Activated CD4-positive, alpha-beta T cell treated with anti-CD3 and anti-CD28 coated beads for 36 hours (primary cell): ENCODE results near the gene PIGR. TPM values are rescaled to one million over a fixed set of nuclear protein-coding genes. Genes with fewer than 3 reads are reported as not detected.
A peak's percentile ranks its signal among the peaks of the same experiment; 100 is the strongest.

Source experiments
- ATAC-seq: fragments of 200-7000 bp; cut with Tn5 transposase; one replicate; pipeline ENCODE4 v1.10.0; 2021; ENCODE audit warnings: mild to moderate bottlenecking, moderate library complexity
- CTCF ChIA-PET: fragments of 350-600 bp; sonication (Branson Sonifier 250); formaldehyde crosslinking; loops from one replicate; lab custom pipeline; 2021; ENCODE audit warnings: antibody characterized with exemption; lab: Charles Lee
- POLR2A ChIA-PET: fragments of 350-600 bp; sonication (Branson Sonifier 250); formaldehyde crosslinking; loops from one replicate; lab custom pipeline; 2021; ENCODE audit warnings: antibody characterized with exemption, inconsistent platforms; lab: Charles Lee
- DNase-seq: peaks from one replicate; pipeline ENCODE4 v3.0.0-alpha.2; 2020
- H3K27ac Mint-ChIP-seq: one replicate; pipeline ENCODE4 v1.8.0; 2021; ENCODE audit warnings: mixed read lengths
- H3K27me3 Mint-ChIP-seq: one replicate; pipeline ENCODE4 v1.8.0; 2021; ENCODE audit warnings: mixed read lengths
- H3K36me3 Mint-ChIP-seq: one replicate; pipeline ENCODE4 v1.8.0; 2021; ENCODE audit warnings: low read depth, mixed read lengths
- H3K4me1 Mint-ChIP-seq: one replicate; pipeline ENCODE4 v1.8.0; 2021; ENCODE audit warnings: mixed read lengths
- H3K4me3 Mint-ChIP-seq: one replicate; pipeline ENCODE4 v1.8.0; 2021; ENCODE audit warnings: mild to moderate bottlenecking, moderate library complexity, mixed read lengths
- H3K9me3 Mint-ChIP-seq: one replicate; pipeline ENCODE4 v1.8.0; 2021; ENCODE audit warnings: low read depth, mixed read lengths
- intact Hi-C, 2 experiments: fragments of 100-400 bp; cut with DNase I in 1 of 2; cut with micrococcal nuclease in 1 of 2; formaldehyde crosslinking; loops; one replicate each; pipeline versions ENCODE4 v1.14.2 to v1.15.1; 2022 to 2024; cut with DNase I, micrococcal nuclease
- total RNA-seq, 2 experiments: library from RNA; stranded (reverse); gene quantifications; one replicate each; pipeline ENCODE4 v1.2.3, GENCODE V29; 2021

The PIGR gene
- total RNA-seq, 2 experiments from 2014 or later = 0.07 to 0.54 TPM

GRCh38 chr1:206972728-206973127, 26.5 kb upstream of the PIGR start:
- no peaks in the 10 kb centered on the region for H3K9me3 Mint-ChIP-seq
- ATAC-seq (no peak), DNase-seq (no peak)
- intact Hi-C loops = no loop called here
- H3K4me1 Mint-ChIP-seq = peaks cover 8% of the 10 kb centered on the region
- H3K27me3 Mint-ChIP-seq = no peaks in the 10 kb centered on the region
- no peak overlapping the region for H3K4me3 Mint-ChIP-seq
- no peak overlapping the region for H3K27ac Mint-ChIP-seq
- ChIA-PET CTCF (interaction anchor here (0.7 to 8.0 kb wide), 14 partner anchors 9 to 314 kb away, joined by 3 to 64 read pairs (median 4); no protein-coding TSS in a partner anchor), POLR2A (no interaction called here)
- no peaks in the 10 kb centered on the region for H3K36me3 Mint-ChIP-seq

GRCh38 chr1:206971029-206971655, 24.9 kb upstream of the PIGR start:
- ChIA-PET CTCF (interaction anchor here (0.8 to 8.0 kb wide), 3 partner anchors 11 to 35 kb away, joined by 3 to 64 read pairs (median 17); no protein-coding TSS in a partner anchor), POLR2A (no interaction called here)
- H3K9me3 Mint-ChIP-seq = no peaks in the 10 kb centered on the region
- no peaks in the 10 kb centered on the region for H3K36me3 Mint-ChIP-seq
- no peak overlapping the region for H3K27ac Mint-ChIP-seq
- intact Hi-C loops = no loop called here
- DNase-seq (no peak), ATAC-seq (no peak)
- H3K4me3 Mint-ChIP-seq = no peak overlapping the region
- no peaks in the 10 kb centered on the region for H3K27me3 Mint-ChIP-seq
- H3K4me1 Mint-ChIP-seq = peaks cover 21% of the 10 kb centered on the region

GRCh38 chr1:206970446-206970845, 24.2 kb upstream of the PIGR start, which contains the start of gene FCAMR:
FCAMR (minus strand) TSS chr1:206970460; CDS start chr1:206970125, 335 bp downstream.
- Mint-ChIP-seq H3K27me3 (no peaks in the 10 kb centered on the region), H3K9me3 (no peaks in the 10 kb centered on the region), H3K4me3 (no peak within 1 kb of the TSS), H3K27ac (no peak within 1 kb of the TSS), H3K4me1 (peaks cover 21% of the 10 kb centered on the region), H3K36me3 (no peaks in the 10 kb centered on the region)
- ChIA-PET POLR2A (no interaction called here), CTCF (interaction anchor here (0.7 to 8.0 kb wide), 4 partner anchors 11 to 342 kb away, joined by 3 to 64 read pairs (median 10); no protein-coding TSS in a partner anchor)
- DNase-seq (no peak), ATAC-seq (no peak)
- intact Hi-C loops = no loop called here

- ATAC-seq (no peak), DNase-seq (no peak)
- CTCF ChIA-PET = interaction anchor here (0.6 to 8.0 kb wide), 4 partner anchors 13 to 310 kb away, joined by 3 to 64 read pairs (median 11); no protein-coding TSS in a partner anchor
- Mint-ChIP-seq H3K4me1 (peaks cover 21% of the 10 kb centered on the region), H3K27ac (no peak overlapping the region), H3K27me3 (no peaks in the 10 kb centered on the region), H3K4me3 (no peak overlapping the region), H3K9me3 (no peaks in the 10 kb centered on the region), H3K36me3 (no peaks in the 10 kb centered on the region)
- POLR2A ChIA-PET = no interaction called here
- intact Hi-C loops = no loop called here
Measured at GRCh38 chr1:206969090-206969489, 22.8 kb upstream of the PIGR start.

GRCh38 chr1:206967096-206967849, 21.0 kb upstream of the PIGR start:
- ChIA-PET POLR2A (no interaction called here), CTCF (interaction anchor here (0.6 to 8.0 kb wide), 2 partner anchors 14 to 335 kb away, joined by 4 to 64 read pairs; no protein-coding TSS in a partner anchor)
- peak overlapping the region; percentile 40 for H3K27ac Mint-ChIP-seq
- no peaks in the 10 kb centered on the region for H3K36me3 Mint-ChIP-seq
- H3K4me3 Mint-ChIP-seq = no peak overlapping the region
- intact Hi-C loops = no loop called here
- H3K4me1 Mint-ChIP-seq = peaks cover 32% of the 10 kb centered on the region
- peak; percentile 64 for ATAC-seq
- no peak for DNase-seq
- no peaks in the 10 kb centered on the region for H3K9me3 Mint-ChIP-seq
- no peaks in the 10 kb centered on the region for H3K27me3 Mint-ChIP-seq

- POLR2A ChIA-PET = no interaction called here
Measured at GRCh38 chr1:206965781-206966180, 19.5 kb upstream of the PIGR start.

GRCh38 chr1:206963740-206964139, 17.5 kb upstream of the PIGR start:
- intact Hi-C loops = loop anchor here in 1 of 2 experiments (2.0 kb wide), 1 partner anchor 13 kb away; no protein-coding TSS in a partner anchor
- Mint-ChIP-seq H3K9me3 (no peaks in the 10 kb centered on the region), H3K27ac (no peak overlapping the region), H3K36me3 (no peaks in the 10 kb centered on the region), H3K4me3 (no peak overlapping the region), H3K27me3 (no peaks in the 10 kb centered on the region), H3K4me1 (peaks cover 36% of the 10 kb centered on the region)
- ChIA-PET CTCF (interaction anchor here (1.2 kb wide), 1 partner anchor 9 kb away, joined by 4 read pairs; no protein-coding TSS in a partner anchor), POLR2A (no interaction called here)
- DNase-seq = no peak
- no peak for ATAC-seq

More at GRCh38 chr1:206965781-206966180, 19.5 kb upstream of the PIGR start:
- Mint-ChIP-seq H3K27ac (no peak overlapping the region), H3K27me3 (no peaks in the 10 kb centered on the region), H3K9me3 (no peaks in the 10 kb centered on the region), H3K4me3 (no peak overlapping the region), H3K4me1 (peaks cover 36% of the 10 kb centered on the region), H3K36me3 (no peaks in the 10 kb centered on the region)
- DNase-seq (no peak), ATAC-seq (no peak)
- intact Hi-C loops = no loop called here
- CTCF ChIA-PET = interaction anchor here (0.6 to 1.3 kb wide), 6 partner anchors 16 to 101 kb away, joined by 3 to 6 read pairs (median 4); partner anchors contain the start of gene IL20

- ChIA-PET CTCF (interaction anchor here (0.6 to 2.1 kb wide), 6 partner anchors 9 to 986 kb away, joined by 3 to 8 read pairs (median 4); partner anchors contain the start of gene FCMR), POLR2A (no interaction called here)
- H3K27me3 Mint-ChIP-seq = no peaks in the 10 kb centered on the region
- H3K9me3 Mint-ChIP-seq = no peaks in the 10 kb centered on the region
- H3K27ac Mint-ChIP-seq = no peak overlapping the region
- no peak for ATAC-seq
- intact Hi-C loops = loop anchor here in 1 of 2 experiments (2.0 kb wide), 1 partner anchor 14 kb away; no protein-coding TSS in a partner anchor
- no peak overlapping the region for H3K4me3 Mint-ChIP-seq
- H3K4me1 Mint-ChIP-seq = peaks cover 32% of the 10 kb centered on the region
- no peak for DNase-seq
- H3K36me3 Mint-ChIP-seq = no peaks in the 10 kb centered on the region
Measured at GRCh38 chr1:206963119-206963712, 16.9 kb upstream of the PIGR start.

GRCh38 chr1:206962272-206962671, 16.0 kb upstream of the PIGR start:
- no peak for DNase-seq
- intact Hi-C loops = loop anchor here in 1 of 2 experiments (2.0 kb wide), 1 partner anchor 15 kb away; no protein-coding TSS in a partner anchor
- ChIA-PET POLR2A (no interaction called here), CTCF (interaction anchor here (0.7 to 2.1 kb wide), 5 partner anchors 20 to 469 kb away, joined by 3 to 8 read pairs (median 3); partner anchors contain the start of gene FCMR)
- peak; percentile 63 for ATAC-seq
- Mint-ChIP-seq H3K9me3 (no peaks in the 10 kb centered on the region), H3K4me3 (no peak overlapping the region), H3K36me3 (no peaks in the 10 kb centered on the region), H3K27me3 (no peaks in the 10 kb centered on the region), H3K4me1 (peaks cover 23% of the 10 kb centered on the region), H3K27ac (no peak overlapping the region)

GRCh38 chr1:206961668-206962067, 15.4 kb upstream of the PIGR start:
- Mint-ChIP-seq H3K9me3 (no peaks in the 10 kb centered on the region), H3K4me1 (peaks cover 17% of the 10 kb centered on the region), H3K36me3 (no peaks in the 10 kb centered on the region), H3K27me3 (no peaks in the 10 kb centered on the region), H3K4me3 (no peak overlapping the region), H3K27ac (no peak overlapping the region)
- CTCF ChIA-PET = interaction anchor here (0.7 to 2.1 kb wide), 5 partner anchors 15 to 468 kb away, joined by 3 to 8 read pairs (median 3); no protein-coding TSS in a partner anchor
- POLR2A ChIA-PET = no interaction called here
- intact Hi-C loops = loop anchor here in 1 of 2 experiments (2.0 kb wide), 1 partner anchor 15 kb away; no protein-coding TSS in a partner anchor
- no peak for DNase-seq
- no peak for ATAC-seq
